ENCODE data around the gene MXD3. TPM values are rescaled to one million over a fixed set of nuclear protein-coding genes. Genes with fewer than 3 reads are reported as not detected.
A peak's percentile ranks its signal among the peaks of the same experiment; 100 is the strongest.

MXD3 gene
- total RNA-seq, 2 experiments from 2014 or later: 31.2 to 33.4 TPM

GRCh38 chr5:177315411-177315810 is 3.7 kb upstream of the MXD3 start:
- H3K27me3 Mint-ChIP-seq: no peaks in the 10 kb centered on the region
- H3K36me3 Mint-ChIP-seq: peaks cover 10% of the 10 kb centered on the region
- H3K4me1 Mint-ChIP-seq (ENCODE audit: low read depth): peaks cover 24% of the 10 kb centered on the region
- ChIA-PET POLR2A (no interaction called here), CTCF (interaction anchor here (1.4 to 6.0 kb wide), 3 partner anchors 74 to 140 kb away, joined by 7 to 52 read pairs (median 10); no protein-coding TSS in a partner anchor)
- intact Hi-C loops (cut with micrococcal nuclease): no loop called here
- peaks cover 8% of the 10 kb centered on the region for H3K9me3 Mint-ChIP-seq
- no peak overlapping the region for H3K4me3 Mint-ChIP-seq
- H3K27ac Mint-ChIP-seq: no peak overlapping the region
- DNase-seq: no peak

GRCh38 chr5:177314376-177315342 is 3.0 kb upstream of the MXD3 start:
- Mint-ChIP-seq H3K9me3 (peaks cover 6% of the 10 kb centered on the region), H3K36me3 (peaks cover 8% of the 10 kb centered on the region), H3K4me3 (no peak overlapping the region), H3K4me1 (ENCODE audit: low read depth) (peaks cover 21% of the 10 kb centered on the region), H3K27me3 (peaks cover 1% of the 10 kb centered on the region), H3K27ac (no peak overlapping the region)
- ChIA-PET POLR2A (interaction anchor here (1.5 kb wide), 1 partner anchor 142 kb away, joined by 3 read pairs; no protein-coding TSS in a partner anchor), CTCF (interaction anchor here (1.4 to 6.0 kb wide), 3 partner anchors 75 to 140 kb away, joined by 7 to 52 read pairs (median 14); no protein-coding TSS in a partner anchor)
- intact Hi-C loops (cut with micrococcal nuclease): loop anchor here (5.0 kb wide), 1 partner anchor 203 kb away; the partner anchor contains the start of gene DDX41
- no peak for DNase-seq

- Mint-ChIP-seq H3K27ac (no peak overlapping the region), H3K9me3 (no peaks in the 10 kb centered on the region), H3K4me3 (no peak overlapping the region), H3K36me3 (peaks cover 6% of the 10 kb centered on the region), H3K4me1 (ENCODE audit: low read depth) (peaks cover 25% of the 10 kb centered on the region), H3K27me3 (peaks cover 1% of the 10 kb centered on the region)
- DNase-seq: no peak
- intact Hi-C loops (cut with micrococcal nuclease): loop anchor here (2.0 to 5.0 kb wide), 4 partner anchors 37 to 204 kb away; partner anchors contain the start of genes DDX41, LMAN2 and PDLIM7
- POLR2A ChIA-PET: interaction anchor here (1.0 to 1.5 kb wide), 2 partner anchors 65 to 143 kb away, joined by 3 read pairs; no protein-coding TSS in a partner anchor
- CTCF ChIA-PET: interaction anchor here (0.8 to 2.7 kb wide), 6 partner anchors 43 to 188 kb away, joined by 3 to 14 read pairs (median 6); partner anchors contain the start of gene PDLIM7
Observed at GRCh38 chr5:177313561-177314259, 2.0 kb upstream of the MXD3 start.

GRCh38 chr5:177312649-177313181 is 1.0 kb upstream of the MXD3 start:
- Mint-ChIP-seq H3K4me1 (ENCODE audit: low read depth) (peaks cover 20% of the 10 kb centered on the region), H3K27me3 (peaks cover 1% of the 10 kb centered on the region), H3K36me3 (peaks cover 6% of the 10 kb centered on the region), H3K4me3 (peak overlapping the region; percentile 78), H3K9me3 (no peaks in the 10 kb centered on the region), H3K27ac (peak overlapping the region; percentile 88)
- intact Hi-C loops (cut with micrococcal nuclease): loop anchor here (1.0 to 5.0 kb wide), 8 partner anchors 9 to 205 kb away; partner anchors contain the start of genes DDX41, GRK6, LMAN2 and PDLIM7
- peak; percentile 79 for DNase-seq
- ChIA-PET POLR2A (interaction anchor here (0.6 to 1.8 kb wide), 6 partner anchors 10 to 135 kb away, joined by 3 to 7 read pairs (median 4); partner anchors contain the start of genes LMAN2, PRELID1 and RAB24), CTCF (interaction anchor here (0.7 to 2.7 kb wide), 13 partner anchors 9 to 652 kb away, joined by 3 to 14 read pairs (median 4); partner anchors contain the start of genes PDLIM7, PRELID1 and RAB24)

GRCh38 chr5:177311392-177311722 is 341 bp downstream of the MXD3 start:
- Mint-ChIP-seq H3K36me3 (peaks cover 12% of the 10 kb centered on the region), H3K27me3 (peaks cover 1% of the 10 kb centered on the region)

GRCh38 chr5:177310757-177311391 is 824 bp downstream of the MXD3 start:
- ChIA-PET POLR2A (interaction anchor here (0.8 to 1.9 kb wide), 4 partner anchors 9 to 116 kb away, joined by 3 to 11 read pairs (median 6); partner anchors contain the start of gene LMAN2), CTCF (interaction anchor here (0.7 to 4.3 kb wide), 32 partner anchors 8 to 773 kb away, joined by 3 to 52 read pairs (median 7); partner anchors contain the start of genes LMAN2 and RNF44)
- Mint-ChIP-seq H3K4me1 (ENCODE audit: low read depth) (peaks cover 32% of the 10 kb centered on the region), H3K27ac (peak overlapping the region; percentile 2), H3K27me3 (peaks cover 1% of the 10 kb centered on the region), H3K4me3 (peak overlapping the region; percentile 78), H3K36me3 (peaks cover 17% of the 10 kb centered on the region), H3K9me3 (no peaks in the 10 kb centered on the region)
- peak; percentile 52 for DNase-seq
- intact Hi-C loops (cut with micrococcal nuclease): loop anchor here (5.0 kb wide), 1 partner anchor 206 kb away; the partner anchor contains the start of gene DDX41

More at GRCh38 chr5:177311392-177311722, 341 bp downstream of the MXD3 start:
- no peak overlapping the region for H3K27ac Mint-ChIP-seq
- H3K4me3 Mint-ChIP-seq: peak overlapping the region; percentile 78
- peaks cover 27% of the 10 kb centered on the region for H3K4me1 Mint-ChIP-seq (ENCODE audit: low read depth)
- no peaks in the 10 kb centered on the region for H3K9me3 Mint-ChIP-seq
- DNase-seq: no peak
- POLR2A ChIA-PET: interaction anchor here (1.1 to 1.8 kb wide), 3 partner anchors 8 to 114 kb away, joined by 4 to 7 read pairs (median 6); partner anchors contain the start of genes LMAN2, PRELID1 and RAB24
- intact Hi-C loops (cut with micrococcal nuclease): loop anchor here (5.0 kb wide), 1 partner anchor 206 kb away; the partner anchor contains the start of gene DDX41
- CTCF ChIA-PET: interaction anchor here (1.6 to 4.3 kb wide), 6 partner anchors 13 to 199 kb away, joined by 6 to 52 read pairs (median 21); no protein-coding TSS in a partner anchor

- POLR2A ChIA-PET: interaction anchor here (0.5 to 1.9 kb wide), 5 partner anchors 9 to 191 kb away, joined by 3 to 11 read pairs (median 4); partner anchors contain the start of gene LMAN2
- peaks cover 1% of the 10 kb centered on the region for H3K27me3 Mint-ChIP-seq
- H3K9me3 Mint-ChIP-seq: no peaks in the 10 kb centered on the region
- H3K4me1 Mint-ChIP-seq (ENCODE audit: low read depth): peaks cover 37% of the 10 kb centered on the region
- CTCF ChIA-PET: interaction anchor here (0.6 to 4.3 kb wide), 51 partner anchors 8 to 773 kb away, joined by 3 to 52 read pairs (median 5); partner anchors contain the start of genes GRK6, LMAN2, PDLIM7 and RNF44
- peak overlapping the region; percentile 78 for H3K4me3 Mint-ChIP-seq
- peaks cover 21% of the 10 kb centered on the region for H3K36me3 Mint-ChIP-seq
- peak; percentile 10 for DNase-seq
- no peak overlapping the region for H3K27ac Mint-ChIP-seq
- intact Hi-C loops (cut with micrococcal nuclease): loop anchor here (5.0 kb wide), 1 partner anchor 207 kb away; the partner anchor contains the start of gene DDX41
Observed at GRCh38 chr5:177310332-177310731, 1.4 kb downstream of the MXD3 start.

GRCh38 chr5:177309351-177310191 is 2.1 kb downstream of the MXD3 start:
- Mint-ChIP-seq H3K4me3 (peak overlapping the region; percentile 48), H3K9me3 (no peaks in the 10 kb centered on the region), H3K36me3 (peaks cover 29% of the 10 kb centered on the region), H3K27ac (no peak overlapping the region), H3K27me3 (peaks cover 1% of the 10 kb centered on the region), H3K4me1 (ENCODE audit: low read depth) (peaks cover 45% of the 10 kb centered on the region)
- POLR2A ChIA-PET: interaction anchor here (0.5 to 1.9 kb wide), 7 partner anchors 10 to 192 kb away, joined by 3 to 11 read pairs (median 3); partner anchors contain the start of genes LMAN2 and PRR7
- CTCF ChIA-PET: interaction anchor here (0.6 to 4.3 kb wide), 56 partner anchors 8 to 772 kb away, joined by 3 to 52 read pairs (median 5); partner anchors contain the start of genes GRK6, LMAN2, PDLIM7 and RNF44
- DNase-seq: peak; percentile 84
- intact Hi-C loops (cut with micrococcal nuclease): loop anchor here (5.0 kb wide), 1 partner anchor 208 kb away; the partner anchor contains the start of gene DDX41

GRCh38 chr5:177308740-177309139 is 3.0 kb downstream of the MXD3 start:
- H3K27me3 Mint-ChIP-seq: peaks cover 1% of the 10 kb centered on the region
- intact Hi-C loops (cut with micrococcal nuclease): no loop called here
- no peaks in the 10 kb centered on the region for H3K9me3 Mint-ChIP-seq
- no peak overlapping the region for H3K27ac Mint-ChIP-seq
- POLR2A ChIA-PET: interaction anchor here (1.0 to 1.9 kb wide), 3 partner anchors 43 to 137 kb away, joined by 3 to 11 read pairs (median 3); partner anchors contain the start of genes LMAN2 and PRR7
- no peak for DNase-seq
- CTCF ChIA-PET: interaction anchor here (0.6 to 4.3 kb wide), 28 partner anchors 10 to 213 kb away, joined by 3 to 52 read pairs (median 7); partner anchors contain the start of gene LMAN2
- peaks cover 34% of the 10 kb centered on the region for H3K36me3 Mint-ChIP-seq
- no peak overlapping the region for H3K4me3 Mint-ChIP-seq
- peaks cover 46% of the 10 kb centered on the region for H3K4me1 Mint-ChIP-seq (ENCODE audit: low read depth)

Measured in activated CD4-positive, alpha-beta memory T cell treated with anti-CD3 and anti-CD28 coated beads for 36 hours (primary cell).